ENCODE data around the gene PER1.

- TF ChIP-seq TCF12 (IDR thresholded peaks at IDR 0.05; ENCODE audit: low read depth, low read length) (no peak), TEAD4 (IDR thresholded peaks at IDR 0.05; ENCODE audit: low read depth, low read length) (no peak), EZH2 (IDR thresholded peaks at IDR 0.05; ENCODE audit: low read depth, low read length, severe bottlenecking) (no peak), POLR2AphosphoS5 (IDR thresholded peaks at IDR 0.05; ENCODE audit: low read depth, low read length) (no peak), EP300 (IDR thresholded peaks at IDR 0.05; ENCODE audit: borderline replicate concordance in 1 of 2, low read depth in 2 of 2, low read length in 2 of 2) (no peak), CTCF (IDR thresholded peaks at IDR 0.05; ENCODE audit: control extremely low read depth in 1 of 3, insufficient read depth in 1 of 3, low read depth in 1 of 3, low read length in 3 of 3) (no peak), JUN (IDR thresholded peaks at IDR 0.05; ENCODE audit: low read depth, low read length) (no peak)
These were observed 4.3 kb downstream of the PER1 start for GRCh38 chr17:8147805-8148404.

Data from H1 (cell line).